ENCODE measurements around the gene IKZF2.

The IKZF2 gene

DNA sequence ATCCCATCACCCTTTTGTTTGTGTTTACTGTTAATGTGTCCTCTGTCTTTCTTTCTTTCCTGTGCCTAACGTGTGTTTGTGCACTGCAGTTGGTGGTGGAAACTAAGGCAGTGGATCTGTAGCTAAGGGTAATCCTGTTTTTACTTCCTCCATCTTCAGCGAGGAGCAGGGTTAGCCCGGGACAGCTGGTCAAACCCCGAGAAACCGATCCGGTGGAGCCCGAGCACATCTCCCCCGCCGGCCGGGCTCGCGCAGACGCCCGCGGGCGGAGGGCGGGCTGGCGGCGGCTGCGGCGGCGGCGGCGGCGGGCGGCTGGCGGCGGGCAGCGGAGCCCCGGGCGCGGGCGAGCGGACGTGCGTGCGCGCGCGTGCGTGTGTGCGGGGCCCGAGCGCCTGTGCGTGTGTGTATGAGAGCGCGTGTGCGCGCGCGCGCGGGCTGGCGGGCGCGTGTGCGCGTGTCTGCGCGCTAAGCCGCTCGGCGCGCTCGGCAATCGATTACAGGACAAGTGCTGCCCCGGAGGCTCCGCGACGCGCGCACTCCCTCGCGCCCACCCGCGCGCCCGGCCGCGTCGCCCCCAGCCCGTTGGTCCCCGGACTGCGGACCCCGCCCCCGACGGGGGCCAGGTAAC is at the start of gene IKZF2:
Gene IKZF2, minus strand, starts transcription at position 176 of the 628 bp plus-strand sequence. CDS start 2,983 bp downstream, outside the sequence.
- DNase-seq, result peak; percentile 71

DNA sequence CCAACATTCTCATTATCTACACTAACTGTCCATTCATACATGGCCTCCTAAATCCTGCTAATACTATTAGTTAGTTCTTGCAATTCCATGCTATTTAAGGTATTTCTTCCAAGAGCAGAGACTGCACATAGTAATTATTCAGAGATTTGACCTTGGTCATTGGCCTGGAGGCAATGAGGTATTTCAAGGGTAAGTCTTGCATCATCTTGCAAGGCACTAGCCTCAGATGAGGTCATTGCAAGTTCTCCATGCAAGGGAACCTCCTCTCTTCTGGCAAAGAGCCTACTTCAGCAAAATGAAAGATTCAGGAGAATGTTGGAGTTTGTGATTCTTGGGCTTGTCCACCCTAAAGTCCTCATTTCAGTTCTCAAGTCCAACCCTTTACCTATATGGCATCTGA is 48.5 kb upstream of the IKZF2 start:
- DNase-seq, result no peak

DNA sequence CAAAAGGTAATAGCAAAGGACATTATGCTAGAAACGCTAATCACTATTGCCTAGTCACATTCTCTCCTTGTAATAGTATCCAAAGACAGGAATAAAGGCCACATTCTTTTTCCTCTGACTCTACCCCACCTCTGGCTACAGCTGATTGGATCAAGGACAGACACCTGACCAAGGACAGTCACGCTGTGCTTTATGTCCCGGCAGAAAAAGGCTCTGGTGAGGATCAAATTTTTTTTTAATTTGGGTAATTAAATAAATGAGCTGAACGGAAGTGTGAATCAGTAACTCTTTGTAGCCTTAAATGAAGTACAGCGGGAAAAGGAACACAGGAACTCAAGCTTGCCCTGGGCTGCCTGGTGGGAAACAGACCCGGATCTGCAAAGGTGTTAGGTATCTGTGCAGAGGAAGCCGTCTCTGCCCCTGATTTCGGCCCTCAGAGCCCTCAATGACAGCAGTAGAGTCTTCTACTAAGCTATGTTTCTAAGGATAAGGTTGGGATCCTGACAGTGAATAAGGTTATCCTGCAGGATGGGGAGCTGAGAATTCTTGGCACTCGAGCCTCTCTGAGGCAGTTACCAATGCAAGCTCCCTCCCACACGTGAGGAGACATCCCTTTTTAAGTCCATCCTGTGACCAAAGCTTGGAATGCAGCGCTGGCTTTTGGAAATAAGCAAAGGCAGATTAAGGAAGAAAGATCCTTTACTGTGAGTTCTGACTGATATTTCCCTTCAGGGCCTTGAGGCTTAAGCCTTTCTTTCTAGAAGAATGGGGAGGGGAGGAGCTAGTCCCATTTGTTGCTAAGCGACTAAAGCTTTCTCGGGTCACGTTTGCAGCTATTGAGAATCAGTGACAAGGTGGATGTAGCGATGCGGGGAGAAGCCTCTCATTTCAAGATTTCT is 37.8 kb upstream of the IKZF2 start:
- DNase-seq, result no peak

- no peak for DNase-seq
Measured at GRCh38 chr2:213188533-213188867, 37.1 kb upstream of the IKZF2 start.

DNA sequence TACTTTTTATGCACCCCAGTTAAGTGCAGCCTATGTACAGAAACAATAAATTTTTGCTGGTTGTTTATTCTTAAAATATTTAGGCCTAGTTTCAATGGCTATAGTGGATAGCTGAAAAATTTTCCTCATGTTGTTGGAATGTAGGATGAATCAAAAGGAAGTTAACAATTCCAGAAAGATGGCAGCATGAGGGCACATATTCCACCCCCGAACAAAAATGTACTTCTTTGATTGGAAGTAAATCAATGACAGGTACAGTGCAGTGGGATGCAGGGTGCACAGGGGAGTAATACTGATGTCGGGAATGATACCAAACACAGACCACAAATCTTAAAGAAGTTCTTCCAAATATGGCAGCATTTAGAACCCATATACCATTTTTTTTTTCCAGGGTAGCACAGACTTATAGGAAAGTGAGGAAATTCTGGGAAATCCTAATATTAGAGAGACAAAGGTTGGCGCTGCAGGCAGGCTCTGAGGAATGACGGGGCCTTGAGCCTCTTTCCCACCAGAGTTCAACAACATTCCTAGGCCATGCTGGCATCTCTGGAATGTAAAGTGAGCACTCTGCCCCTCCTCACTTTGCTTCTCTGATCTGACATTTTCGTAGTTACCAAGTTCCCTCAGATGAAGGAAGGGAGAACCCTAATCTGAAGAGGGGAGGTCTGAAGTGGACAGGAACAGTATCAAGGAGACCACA is 36.6 kb upstream of the IKZF2 start:
- DNase-seq, result no peak

DNA sequence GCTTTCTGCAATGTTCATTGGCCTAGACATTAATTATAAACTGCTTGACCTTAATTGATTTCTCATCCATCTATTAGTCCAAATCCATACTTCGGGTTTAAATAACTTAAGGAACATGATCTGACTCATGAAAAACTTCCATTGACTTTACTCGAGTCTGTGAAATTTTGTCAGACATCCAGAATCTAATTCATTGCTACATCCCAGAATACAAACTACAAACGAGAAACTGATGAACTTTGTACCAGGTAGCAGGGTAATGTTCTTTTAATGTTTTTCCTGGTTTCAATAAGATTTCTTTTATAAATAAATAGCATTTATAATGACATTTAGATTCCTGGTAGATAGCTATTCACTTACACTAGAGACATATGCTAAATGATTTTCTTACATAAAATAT is 36.0 kb upstream of the IKZF2 start:
- no peak for DNase-seq

GRCh38 chr2:213185147-213185822 is 33.9 kb upstream of the IKZF2 start:
- no peak for DNase-seq

DNA sequence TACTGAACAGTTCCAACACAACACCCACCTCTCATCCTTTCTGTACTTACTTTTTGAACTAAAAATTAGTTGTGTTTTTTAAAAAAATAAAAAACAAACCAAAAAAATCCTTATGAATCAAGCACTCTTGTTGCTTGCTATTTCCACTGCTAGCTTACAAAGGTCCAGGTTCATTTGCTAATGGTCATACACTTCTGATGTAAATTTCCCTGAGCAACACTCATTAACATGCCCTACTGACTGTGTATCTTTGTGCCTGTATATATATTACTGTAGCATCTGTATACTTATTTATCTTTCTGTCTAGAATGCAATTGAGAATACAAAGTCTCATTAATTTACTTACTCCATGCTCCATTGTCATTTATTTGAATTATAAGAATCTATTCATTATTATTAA is 30.3 kb upstream of the IKZF2 start:
- no peak for DNase-seq

GRCh38 chr2:213177679-213178078 is 26.3 kb upstream of the IKZF2 start:
- DNase-seq, result no peak

DNA sequence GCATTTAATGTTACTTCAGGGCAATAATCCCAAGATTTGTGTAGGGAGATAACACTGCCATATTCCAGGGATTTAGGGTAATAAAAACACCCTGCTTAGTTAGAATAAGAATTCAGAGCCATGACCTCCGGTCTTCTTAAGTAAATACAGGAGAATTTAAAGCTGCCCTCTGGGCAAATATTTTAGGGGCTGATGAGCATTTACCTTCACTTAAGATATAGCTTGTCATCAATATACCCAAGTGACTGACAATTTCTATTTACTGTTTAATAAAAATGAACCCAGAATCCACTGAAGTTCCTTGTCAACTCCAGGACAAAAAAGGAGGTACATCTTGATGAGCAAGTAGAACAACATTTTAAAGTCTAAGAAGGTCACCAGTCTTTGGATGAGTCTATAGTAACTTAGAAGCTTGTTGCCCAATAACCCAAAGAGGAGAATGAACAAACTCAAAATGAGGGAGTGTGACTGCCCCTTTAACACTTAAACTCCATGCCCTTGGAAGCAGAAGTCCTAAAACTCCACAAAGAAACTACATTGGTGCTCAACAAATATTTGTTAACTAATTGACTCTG is 24.3 kb upstream of the IKZF2 start:
- DNase-seq, result no peak

DNA sequence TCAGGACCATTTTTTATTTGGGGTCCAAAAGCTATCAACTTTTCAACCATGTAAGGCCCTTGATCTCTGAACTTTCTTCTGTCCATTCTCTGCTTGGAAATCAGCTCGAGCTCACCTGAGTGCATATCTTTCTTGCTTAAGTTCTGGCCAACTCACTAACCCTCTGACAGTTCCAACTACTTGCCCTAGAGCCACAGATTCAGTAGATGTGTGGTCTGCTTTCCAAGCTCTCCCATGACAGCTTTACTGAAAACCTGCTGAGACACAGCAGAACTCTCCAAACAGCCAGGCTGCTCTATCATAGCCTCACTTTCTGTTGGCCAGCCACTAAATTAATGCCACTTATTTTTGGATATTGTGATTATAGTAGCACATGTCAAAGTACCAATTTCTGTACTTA is 21.2 kb upstream of the IKZF2 start:
- no peak for DNase-seq

- no peak for DNase-seq
Measured at GRCh38 chr2:213171147-213171546, 19.7 kb upstream of the IKZF2 start.

GRCh38 chr2:213167271-213167930 is 16.0 kb upstream of the IKZF2 start:
- no peak for DNase-seq

DNA sequence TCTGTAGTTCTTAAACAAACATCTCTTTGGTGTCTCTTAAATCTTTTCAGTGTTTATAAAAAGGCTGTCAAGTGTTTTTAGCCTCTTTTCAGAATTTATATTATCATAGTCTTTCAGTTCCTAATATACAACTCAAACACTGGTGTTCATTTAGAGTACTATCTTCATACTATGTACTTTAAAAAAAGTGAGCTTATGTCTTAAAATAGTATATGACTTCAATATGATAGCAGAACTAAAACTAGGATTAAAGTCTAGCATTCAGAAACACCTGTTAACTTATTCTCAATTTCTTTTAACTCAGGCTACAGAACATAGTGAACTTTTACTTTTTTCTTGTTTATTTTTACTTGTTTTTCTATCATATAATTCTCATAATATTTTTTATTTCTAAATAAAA is 14.7 kb upstream of the IKZF2 start:
- DNase-seq, result no peak

DNA sequence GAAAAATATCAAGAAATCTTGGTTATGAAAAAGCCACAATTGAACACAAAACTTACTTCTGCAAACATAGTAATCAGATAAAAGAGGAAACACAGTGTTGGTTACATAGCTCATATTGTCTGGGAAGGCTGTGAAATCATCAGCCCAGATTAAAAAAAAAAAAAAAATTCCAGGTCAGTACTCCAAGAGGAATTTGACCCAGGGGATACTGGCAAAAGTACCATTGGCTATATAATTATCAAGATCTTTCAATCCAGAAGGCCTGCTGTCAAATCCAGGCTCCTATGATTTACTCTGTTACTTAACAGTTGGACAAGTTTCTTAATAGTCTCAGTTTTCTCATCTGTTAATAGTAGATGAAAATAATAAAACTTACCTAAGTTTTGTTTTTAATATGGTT is 12.9 kb upstream of the IKZF2 start:
- no peak for DNase-seq

- no peak for DNase-seq
Measured at GRCh38 chr2:213162516-213163118, 11.2 kb upstream of the IKZF2 start.

DNA sequence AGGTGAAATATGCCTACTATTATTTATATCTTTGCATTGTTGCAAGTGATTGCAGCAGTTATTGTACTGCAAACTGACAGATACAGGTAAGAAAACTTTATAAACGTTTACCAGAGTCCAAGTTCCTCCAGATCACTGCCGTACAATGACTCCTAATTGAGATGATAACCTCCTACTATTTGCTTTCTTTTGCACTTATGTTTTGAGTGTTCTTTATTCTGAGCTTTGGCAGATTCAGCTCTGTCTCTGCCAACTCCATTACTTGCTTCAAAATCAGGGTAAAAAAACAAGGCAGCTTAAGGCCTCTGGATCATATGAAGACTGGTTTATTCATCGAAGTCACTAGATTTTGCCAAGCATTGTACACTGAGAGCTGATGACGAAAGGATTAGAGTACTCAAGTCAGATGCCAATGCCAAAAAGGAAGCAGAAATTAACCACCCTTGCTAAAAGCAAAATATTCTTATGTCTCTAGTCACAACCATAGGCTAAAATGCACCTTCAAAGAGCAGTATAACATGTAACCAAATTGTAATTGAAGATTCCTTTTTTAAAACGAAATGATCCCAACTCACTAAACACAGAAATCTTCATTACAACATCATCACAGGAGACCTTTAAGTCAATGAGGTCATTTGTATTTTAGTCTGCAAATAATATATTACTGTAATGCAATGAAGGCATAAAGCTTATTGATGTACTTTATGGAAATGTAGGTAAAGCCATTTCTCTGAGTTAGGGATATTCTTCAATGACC is 10.5 kb upstream of the IKZF2 start:
- no peak for DNase-seq

DNA sequence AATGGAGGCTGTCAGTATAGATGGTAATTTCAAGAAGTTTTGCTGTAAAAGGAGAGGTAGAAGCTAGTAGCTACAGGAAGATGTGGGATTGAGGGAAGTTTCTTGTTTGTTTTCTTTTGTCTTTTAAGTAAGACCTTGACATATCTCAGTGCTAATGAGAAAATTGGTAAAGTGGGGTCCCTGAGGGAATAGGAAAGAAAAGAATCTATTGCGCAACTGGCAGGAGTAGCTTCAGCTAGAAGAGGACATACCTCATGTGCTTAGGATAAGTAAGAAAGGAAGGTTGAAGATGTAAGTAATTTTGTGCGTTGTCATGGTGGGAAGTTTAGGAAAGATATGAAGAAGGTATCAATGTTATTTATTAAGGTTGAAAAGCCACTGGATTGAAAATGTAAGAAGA is 8.4 kb upstream of the IKZF2 start:
- DNase-seq, result no peak

GRCh38 chr2:213157242-213157641 is 5.8 kb upstream of the IKZF2 start:
- DNase-seq, result peak; percentile 43

GRCh38 chr2:213156717-213157116 is 5.3 kb upstream of the IKZF2 start:
- DNase-seq, result no peak

DNA sequence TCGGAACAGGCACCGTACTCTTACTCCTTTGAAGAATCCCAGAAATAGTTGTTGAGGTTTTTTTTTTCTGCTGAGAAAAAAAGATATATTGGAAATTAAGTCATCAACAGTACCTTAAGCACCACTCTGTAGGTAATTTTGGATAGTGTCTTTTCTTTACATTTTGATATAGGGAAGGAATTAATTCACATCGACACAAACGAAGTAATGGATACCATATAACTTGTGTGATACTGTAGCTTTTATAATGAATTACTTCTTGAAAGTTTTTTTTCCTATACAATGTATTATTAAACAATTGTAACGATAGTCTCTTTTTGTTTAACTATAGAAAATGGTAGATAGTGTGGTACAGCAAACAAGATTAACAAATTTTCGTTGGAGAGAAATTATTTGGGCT is 1.5 kb upstream of the IKZF2 start:
- DNase-seq, result no peak
